K562 (cell line): ENCODE measurements around the gene RHOV. TPM values are rescaled to one million over a fixed set of nuclear protein-coding genes. Genes with fewer than 3 reads are reported as not detected.

Experiments used
- ARID2 ChIP-seq: fragments of 450-650 bp; IDR thresholded peaks from 2 replicates; pipeline ENCODE4 v1.6.1; 2017; ENCODE audit warnings: antibody characterized with exemption, mild to moderate bottlenecking
- CBX5 ChIP-seq: IDR thresholded peaks from 2 replicates; pipeline ENCODE4 v1.6.1; 2014; ENCODE audit warnings: low read depth, borderline replicate concordance
- COPS2 ChIP-seq: fragments of 450-650 bp; conservative IDR thresholded peaks from 2 replicates; pipeline ENCODE4 v1.6.1; 2016; ENCODE audit warnings: mild to moderate bottlenecking, moderate library complexity
- DEAF1 ChIP-seq: fragments of 450-650 bp; formaldehyde crosslinking; IDR thresholded peaks from 2 replicates; pipeline ENCODE4 v1.4.0; 2020; ENCODE audit warnings: mild to moderate bottlenecking, moderate library complexity
- EP400 ChIP-seq: fragments of 450-650 bp; IDR thresholded peaks from 2 replicates; pipeline ENCODE4 v1.6.1; 2017; ENCODE audit warnings: antibody characterized with exemption, mild to moderate bottlenecking, moderate library complexity
- HNRNPLL ChIP-seq: fragments of 200-400 bp; formaldehyde crosslinking; IDR thresholded peaks from 2 replicates; pipeline ENCODE4 v1.6.1; 2017; ENCODE audit warnings: low read length, low read depth, mild to moderate bottlenecking; ENCODE audit not compliant: poor library complexity, severe bottlenecking
- IRF9 ChIP-seq: fragments of 450-650 bp; IDR thresholded peaks from 2 replicates; pipeline ENCODE4 v1.6.1; 2016; ENCODE audit warnings: missing biosample characterization, missing genetic modification characterization
- KLF13 ChIP-seq: fragments of 450-650 bp; IDR thresholded peaks from 2 replicates; pipeline ENCODE4 v1.6.1; 2016; ENCODE audit warnings: missing genetic modification characterization, low read depth, mild to moderate bottlenecking, missing compliant biosample characterization, moderate library complexity, borderline replicate concordance
- LEF1 ChIP-seq: fragments of 450-650 bp; IDR thresholded peaks from 2 replicates; pipeline ENCODE4 v1.6.1; 2016; ENCODE audit warnings: mild to moderate bottlenecking
- MAX ChIP-seq: sonication (generic); formaldehyde crosslinking; IDR thresholded peaks from 2 replicates; pipeline ENCODE4 v1.9.0; 2022; ENCODE audit warnings: mild to moderate bottlenecking, missing genetic modification reagents
- NFIC ChIP-seq: fragments of 450-650 bp; IDR thresholded peaks from 2 replicates; pipeline ENCODE4 v1.6.1; 2017; ENCODE audit warnings: mild to moderate bottlenecking, inconsistent platforms
- NFXL1 ChIP-seq: fragments of 450-650 bp; formaldehyde crosslinking; IDR thresholded peaks from 2 replicates; pipeline ENCODE4 v1.4.0; 2021; ENCODE audit warnings: mild to moderate bottlenecking
- PPARD ChIP-seq: fragments of 250-450 bp; sonication (Bioruptor Pico); IDR thresholded peaks from 2 replicates; pipeline ENCODE4 v1.8.0; 2022; ENCODE audit warnings: inconsistent platforms, mild to moderate bottlenecking, moderate library complexity
- ZBTB11 ChIP-seq, 3 experiments: fragments of 200-800 bp in 1 of 3; fragments of 250-450 bp in 1 of 3; fragments of 450-650 bp in 1 of 3; sonication (Bioruptor Pico) in 1 of 3; sonication (Bioruptor generic) in 1 of 3; formaldehyde crosslinking in 1 of 3; IDR thresholded peaks; 2 replicates each; pipeline versions ENCODE4 v1.6.1 to v1.8.0; 2016 to 2022; ENCODE audit warnings: mild to moderate bottlenecking in 2 of 3, missing genetic modification characterization in 2 of 3, missing compliant biosample characterization in 1 of 3, moderate library complexity in 1 of 3
- ZNF449 ChIP-seq: fragments of 250-450 bp; sonication (Bioruptor Pico); IDR thresholded peaks from 2 replicates; pipeline ENCODE4 v1.8.0; 2022; ENCODE audit warnings: moderate library complexity, mild to moderate bottlenecking, inconsistent platforms
- ZNF778 ChIP-seq: fragments of 450-650 bp; formaldehyde crosslinking; IDR thresholded peaks from 2 replicates; pipeline ENCODE4 v1.4.0; 2020; ENCODE audit warnings: mild to moderate bottlenecking, moderate library complexity
- polyA plus RNA-seq, 8 experiments: library from polyadenylated mRNA; depleted of rRNA in 4 of 8; stranded (reverse) in 5 of 8; unstranded in 3 of 8; fragments of >200 nt; fragmentation: Nextera tagmentation in 2 of 8; fragmentation: Illumina TruSeq in 1 of 8; extraction: Ambion mirVana in 2 of 8; extraction: Trizol in 1 of 8; gene quantifications; 2 replicates each; pipeline versions ENCODE4 v1.2.1 to v1.2.3, GENCODE V29; 2011 to 2014; ENCODE audit warnings: inconsistent platforms in 1 of 8, missing spikeins in 1 of 8
- total RNA-seq, 7 experiments: library from RNA; depleted of rRNA in 6 of 7; stranded (reverse); fragments of >200 nt in 6 of 7; fragmentation: Illumina TruSeq in 2 of 7; extraction: Trizol in 2 of 7; gene quantifications; 2 replicates each; pipeline versions ENCODE4 v1.2.1 to v1.2.3, GENCODE V29; 2011 to 2021; ENCODE audit warnings: low replicate concordance in 1 of 7

The RHOV gene
- total and polyA plus RNA-seq, 9 of the 15 experiments (the other 6 are each of a cell fraction or from before 2014, with no cell fraction given), result 0.08 to 2.0 (median 1.1) TPM

GRCh38 chr15:40893733-40894680, 20.0 kb upstream of the RHOV start, which contains the start of gene VPS18 (continued):
- TF ChIP-seq ZBTB11 (CRISPR knock-in tag; IDR thresholded peaks at IDR 0.05), result no peak
- 0 out of 2 replicates have a peak, but pooled peaks have one; percentile 3 for TF ChIP-seq NFIC
- TF ChIP-seq COPS2, result no peak
- TF ChIP-seq CBX5, result no peak
- peak; percentile 85 for TF ChIP-seq MAX (CRISPR knock-in tag)
- peak; percentile 68; the same call in 1 of the 2 replicates for TF ChIP-seq ARID2
- TF ChIP-seq EP400, result peak; percentile 82
- peak; percentile 66; the same call in 1 of the 2 replicates for TF ChIP-seq KLF13 (tag)
- no peak for TF ChIP-seq ZNF778 (CRISPR knock-in tag)
- no peak for TF ChIP-seq PPARD (CRISPR knock-in tag)
- TF ChIP-seq ZNF449, result no peak
- TF ChIP-seq DEAF1 (CRISPR knock-in tag), result peak; percentile 90
- no peak for TF ChIP-seq NFXL1 (CRISPR knock-in tag)
- TF ChIP-seq LEF1, result no peak
- TF ChIP-seq IRF9, result no peak
- TF ChIP-seq HNRNPLL, result peak; percentile 51
